Measurements from ENCODE around the gene STYXL2. TPM values are rescaled to one million over a fixed set of nuclear protein-coding genes. Genes with fewer than 3 reads are reported as not detected.

STYXL2 gene
- under 1 TPM; 0.51 to 0.58 (median 0.53) TPM for polyA plus RNA-seq (ENCODE audit: insufficient read length in 3 of 3)

DNA sequence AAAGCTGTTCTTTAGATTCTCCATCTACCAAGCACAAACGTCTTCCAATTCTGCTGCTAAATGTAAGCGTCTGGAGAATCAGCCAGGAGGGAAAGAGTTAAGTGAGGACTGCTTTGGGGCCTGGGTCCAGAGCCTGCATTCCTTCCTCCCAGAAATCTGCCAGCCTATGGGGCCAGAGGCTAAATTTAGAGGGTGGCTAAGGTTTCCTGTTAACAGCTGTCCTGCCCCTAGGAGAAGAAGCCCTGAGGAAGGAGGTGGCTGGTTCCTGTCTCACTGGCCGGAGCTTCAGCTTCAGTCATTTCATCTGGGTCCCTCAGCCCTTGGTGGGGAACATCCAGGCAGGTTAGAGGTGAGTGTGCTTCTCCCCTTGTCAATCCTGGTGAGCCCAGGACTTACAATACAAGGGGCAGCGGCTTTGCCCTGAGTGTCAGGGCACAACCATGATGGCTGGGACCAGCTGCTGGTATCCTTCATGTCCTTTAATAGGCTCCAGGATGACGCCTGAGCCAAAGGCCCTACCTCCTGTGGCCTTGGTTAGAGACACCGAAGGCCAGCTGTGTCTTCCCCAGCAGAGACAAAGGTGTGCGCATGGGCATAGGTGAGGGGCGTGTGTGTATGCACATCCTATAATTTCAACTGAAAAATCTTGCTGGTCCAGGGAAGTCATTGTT, at the start of gene STYXL2:
Gene STYXL2 (plus strand): TSS at position 230 of the 671 bp plus-strand sequence. CDS start 775 bp downstream, outside the sequence.
- DNase-seq (ENCODE audit: low read depth in 3 of 3, low spot score in 2 of 3) = no peak

DNA sequence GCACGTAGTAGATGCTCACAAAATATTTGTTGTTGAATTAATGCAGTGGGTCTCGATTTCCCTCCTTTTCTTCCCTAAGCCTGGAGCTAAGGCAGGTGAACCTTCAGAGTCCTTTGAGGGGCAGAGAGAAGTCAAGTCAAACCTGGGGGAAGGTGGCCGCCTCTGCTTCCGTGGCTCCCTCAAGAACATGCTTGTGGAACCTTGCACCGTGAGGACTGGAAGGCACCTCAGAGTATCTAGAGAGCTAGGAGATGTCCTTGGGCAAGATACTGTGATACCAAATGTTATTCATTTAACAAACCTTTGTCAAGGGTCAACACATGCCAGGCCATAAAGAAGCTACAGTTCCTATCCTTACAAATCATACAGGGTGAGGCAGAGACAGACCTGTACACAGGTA, 42.0 kb upstream of the STYXL2 start:
- DNase-seq (ENCODE audit: low read depth in 3 of 3, low spot score in 2 of 3) = no peak

DNA sequence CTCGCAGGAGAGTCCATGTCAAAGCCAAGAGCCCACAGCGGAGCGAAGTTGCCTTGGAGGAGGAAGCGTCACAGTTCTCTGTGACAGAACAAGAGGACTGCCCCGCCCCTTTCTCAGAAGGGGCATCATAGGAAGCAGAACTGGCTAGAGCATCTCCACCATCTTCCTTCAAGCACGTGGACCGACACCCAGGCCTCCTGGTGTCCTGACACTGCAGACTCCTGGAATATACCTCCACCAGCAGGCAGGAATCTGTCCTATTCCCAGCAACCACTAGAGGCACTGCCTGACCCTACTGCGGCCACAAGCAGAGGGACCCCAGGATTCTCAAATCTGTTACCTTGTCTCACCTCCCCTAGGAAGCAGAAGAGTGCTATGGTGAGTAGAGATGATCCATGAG, 41.5 kb upstream of the STYXL2 start:
- no peak for DNase-seq (ENCODE audit: low read depth in 3 of 3, low spot score in 2 of 3)

DNA sequence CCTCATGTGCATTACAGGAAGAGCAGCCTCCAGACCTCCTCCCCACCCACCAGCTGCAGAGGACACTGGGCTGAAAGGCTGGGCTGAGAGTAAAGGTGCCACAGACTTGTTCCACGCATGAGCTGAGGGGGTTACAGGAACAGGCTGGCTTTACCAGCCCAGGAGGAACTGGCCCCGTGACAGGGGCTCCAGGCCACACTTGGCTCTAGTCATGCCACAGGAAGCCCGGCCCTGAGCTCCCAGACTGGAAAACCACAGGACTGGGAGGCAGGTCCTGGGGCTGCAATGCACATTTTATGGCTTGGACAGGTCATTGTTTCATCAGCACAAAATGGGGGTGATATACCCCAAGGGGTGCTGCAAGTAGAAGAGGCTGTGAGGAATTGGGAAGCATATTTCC, 39.3 kb upstream of the STYXL2 start:
- DNase-seq (ENCODE audit: low read depth in 3 of 3, low spot score in 2 of 3) = no peak

DNA sequence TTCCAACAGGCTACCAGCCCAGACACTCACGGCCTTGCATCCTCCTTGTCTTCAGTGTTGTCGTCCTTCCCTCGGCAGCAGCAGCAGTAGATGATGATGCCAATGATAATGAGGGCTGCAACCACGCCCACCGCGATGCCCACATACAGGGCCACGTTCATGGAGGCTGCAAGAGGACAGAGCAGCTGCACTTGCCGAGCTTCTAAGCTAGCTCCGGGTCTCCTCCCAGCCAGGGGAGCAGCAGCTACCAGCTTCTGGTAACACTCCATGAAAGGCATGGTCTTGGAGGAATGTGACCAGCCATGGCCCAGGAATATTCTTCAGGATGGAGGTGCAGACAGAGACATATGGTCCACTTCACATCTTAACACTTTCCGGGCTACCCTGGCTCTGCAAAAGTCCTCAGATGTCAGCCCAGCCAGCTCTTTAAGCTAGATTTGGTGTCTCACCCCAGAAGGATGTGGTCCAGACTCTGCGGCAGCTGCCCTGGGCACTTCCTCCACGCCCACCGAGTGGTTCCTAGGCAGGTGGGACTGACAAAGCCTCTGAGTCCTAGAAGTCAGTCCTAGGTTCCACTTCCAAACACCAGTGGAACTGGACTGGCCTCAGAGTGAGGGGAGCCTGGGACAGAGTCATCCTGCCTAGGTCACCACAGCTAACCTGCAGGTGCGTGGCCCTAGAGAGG, 38.8 kb upstream of the STYXL2 start:
- no peak for DNase-seq (ENCODE audit: low read depth in 3 of 3, low spot score in 2 of 3)

DNA sequence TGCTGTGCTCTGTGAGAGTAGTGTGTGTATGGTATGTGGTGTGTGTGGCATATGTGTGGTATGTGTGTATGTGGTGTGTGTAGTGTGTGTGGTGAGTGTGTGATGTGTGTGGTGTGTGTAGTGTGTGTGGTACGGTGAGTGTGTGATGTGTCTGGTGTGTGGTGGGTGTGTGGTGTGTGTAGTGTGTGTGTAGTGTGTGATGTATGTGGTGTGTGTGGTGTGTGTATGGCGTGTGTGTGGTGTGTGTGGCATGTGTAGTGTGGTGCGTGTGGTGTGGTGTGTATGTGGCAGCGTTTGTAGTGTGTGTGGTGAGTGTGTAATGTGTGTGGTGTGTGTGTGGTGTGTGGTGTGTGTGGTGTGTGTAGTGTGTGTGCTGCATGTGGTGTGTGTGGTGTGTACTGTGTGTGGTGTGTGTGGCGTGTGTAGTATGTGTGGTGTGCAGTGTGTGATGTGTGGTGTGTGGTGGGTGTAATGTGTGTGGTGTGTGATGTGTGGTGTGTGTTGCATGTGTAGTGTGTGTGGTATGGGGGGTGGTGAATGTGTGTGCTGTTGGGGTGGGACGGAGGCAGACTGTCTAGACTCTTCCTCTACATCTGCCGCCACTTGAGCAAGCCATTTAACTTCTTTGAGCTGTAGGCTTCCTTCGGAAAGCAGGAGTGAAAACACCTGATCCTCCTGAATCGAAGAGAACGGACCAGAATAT, 37.2 kb upstream of the STYXL2 start:
- DNase-seq (ENCODE audit: low read depth in 3 of 3, low spot score in 2 of 3) = no peak

DNA sequence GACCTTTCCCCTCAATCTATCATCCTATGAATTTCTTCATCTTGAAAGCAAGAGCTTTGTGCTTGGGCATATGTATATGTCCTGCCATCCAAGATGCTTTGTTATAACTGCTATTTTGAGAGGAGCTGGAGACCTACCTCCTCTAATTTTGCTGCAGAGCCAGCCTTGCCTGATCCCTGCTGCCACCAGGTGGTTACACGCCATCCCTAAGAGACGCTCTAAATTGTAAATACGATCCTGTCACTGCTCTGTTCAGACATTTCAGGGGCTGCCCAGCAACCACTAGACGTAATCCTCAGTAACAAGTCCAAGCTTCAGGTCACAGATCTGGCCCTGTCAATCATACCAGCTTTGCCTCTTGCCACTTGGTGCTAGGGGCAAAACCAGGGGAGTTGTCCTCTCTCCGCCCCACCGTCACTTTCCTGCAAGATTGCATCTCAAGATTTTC, 36.6 kb upstream of the STYXL2 start:
- DNase-seq (ENCODE audit: low read depth in 3 of 3, low spot score in 2 of 3) = no peak

DNA sequence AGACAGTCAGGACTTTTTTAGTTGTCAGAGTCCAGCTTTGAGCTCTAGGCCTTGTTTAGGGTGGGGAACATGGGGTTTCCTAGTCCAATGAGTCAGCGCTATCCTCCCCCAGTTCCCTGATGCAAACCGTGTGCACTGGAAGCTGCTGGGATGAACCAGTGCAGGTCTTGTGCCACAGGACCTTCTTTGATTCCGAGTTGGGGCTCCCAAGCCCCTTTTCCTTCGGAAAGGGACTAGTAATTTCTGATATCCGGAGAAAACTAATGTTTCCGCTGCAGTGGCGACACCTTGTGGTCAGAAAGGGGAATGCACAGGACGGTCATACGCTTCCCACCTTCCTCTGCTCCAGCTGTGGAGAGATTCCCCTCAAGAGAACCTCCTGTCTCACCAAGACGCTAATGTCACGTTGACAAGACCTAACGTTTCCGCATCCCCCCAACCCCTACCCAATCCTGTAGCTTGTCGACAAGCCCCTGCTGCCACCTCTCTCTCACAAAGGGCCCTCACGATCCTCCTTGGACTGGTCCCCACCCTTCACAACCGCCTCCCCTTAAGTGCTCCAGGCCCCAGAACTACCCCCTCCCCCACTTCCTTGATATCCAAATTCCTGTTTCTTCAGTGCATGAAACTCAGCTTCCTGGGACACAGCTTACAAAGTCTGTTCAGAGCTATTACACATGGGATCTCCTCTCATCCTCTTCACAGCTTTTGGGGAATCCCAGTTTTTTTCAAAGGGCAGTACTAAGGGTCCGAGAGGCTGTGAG, 34.6 kb upstream of the STYXL2 start:
- DNase-seq (ENCODE audit: low read depth in 3 of 3, low spot score in 2 of 3) = no peak

DNA sequence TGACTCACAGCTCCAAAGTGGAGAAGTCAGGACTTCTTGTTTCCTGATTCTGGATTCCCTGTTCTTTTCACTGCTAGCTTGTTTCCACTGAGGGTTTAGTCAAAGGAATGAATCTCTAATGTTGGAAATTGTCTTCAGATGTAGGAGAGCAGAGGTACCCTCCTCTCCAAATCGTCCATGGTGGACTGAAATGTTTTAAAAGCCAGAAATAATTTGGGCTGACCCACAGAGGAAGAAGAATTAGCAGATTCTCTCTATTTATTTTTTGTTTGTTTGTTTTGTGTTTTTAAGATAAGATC, 34.1 kb upstream of the STYXL2 start:
- no peak for DNase-seq (ENCODE audit: low read depth in 3 of 3, low spot score in 2 of 3)

DNA sequence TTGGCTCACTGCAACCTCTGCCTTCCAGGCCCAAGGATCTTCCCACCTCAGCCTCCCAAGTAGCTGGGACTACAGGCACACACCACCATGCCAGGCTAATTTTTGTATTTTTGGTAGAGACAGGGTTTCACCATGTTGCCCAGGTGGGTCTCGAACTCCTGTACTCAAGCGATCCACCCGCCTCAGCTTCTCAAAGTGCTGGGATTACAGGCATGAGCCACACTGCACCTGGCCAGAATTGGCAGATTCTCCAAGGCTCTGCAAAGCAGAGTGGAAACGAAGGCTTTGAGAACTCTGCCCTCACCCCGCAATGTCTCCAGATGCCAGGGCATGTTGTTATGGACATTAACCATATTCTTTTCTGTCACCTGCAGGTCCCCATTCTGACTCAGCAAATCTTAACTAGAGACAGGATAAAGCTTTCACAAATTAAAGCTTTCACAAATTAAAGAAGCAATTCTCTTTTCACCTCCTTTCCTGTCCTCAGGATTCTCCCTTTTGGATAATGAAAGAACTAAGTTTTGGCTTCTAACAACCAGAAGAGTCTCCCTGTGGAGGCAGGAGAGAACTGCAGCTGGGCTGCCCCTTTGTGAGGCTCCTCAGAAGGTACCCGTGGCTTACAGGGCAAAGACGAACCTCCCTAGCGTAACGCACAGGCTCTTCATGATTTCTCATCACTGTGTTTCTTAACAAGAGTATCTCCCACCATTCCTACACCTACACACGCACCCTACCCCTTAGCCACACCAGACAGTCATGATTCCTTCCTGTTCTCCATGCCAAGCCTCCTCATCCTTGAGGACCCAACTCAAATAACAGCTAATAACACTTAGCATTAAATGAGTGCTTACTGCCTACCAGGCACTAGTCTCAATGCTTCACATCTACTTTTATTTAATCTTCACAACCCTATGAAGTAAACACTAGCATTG, 33.5 kb upstream of the STYXL2 start:
- DNase-seq (ENCODE audit: low read depth in 3 of 3, low spot score in 2 of 3) = no peak

DNA sequence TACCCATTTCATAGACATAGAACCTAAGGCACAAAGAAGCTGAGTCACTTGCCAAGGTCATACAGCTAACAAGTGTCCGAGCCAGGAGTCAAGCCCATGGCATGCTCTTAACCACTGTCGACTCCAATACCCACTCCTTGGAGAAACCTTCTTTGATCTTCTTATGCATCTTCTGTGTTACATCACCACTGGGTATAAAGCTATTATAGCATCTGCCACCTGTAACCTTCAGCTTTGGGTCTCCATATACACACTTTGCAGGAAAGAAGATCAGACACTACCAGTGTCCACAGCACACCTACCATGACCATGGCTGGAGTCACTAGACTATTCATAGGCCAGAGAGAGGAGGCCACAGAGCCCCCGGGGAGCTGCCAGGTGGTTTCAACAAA, 32.8 kb upstream of the STYXL2 start:
- no peak for DNase-seq (ENCODE audit: low read depth in 3 of 3, low spot score in 2 of 3)

DNA sequence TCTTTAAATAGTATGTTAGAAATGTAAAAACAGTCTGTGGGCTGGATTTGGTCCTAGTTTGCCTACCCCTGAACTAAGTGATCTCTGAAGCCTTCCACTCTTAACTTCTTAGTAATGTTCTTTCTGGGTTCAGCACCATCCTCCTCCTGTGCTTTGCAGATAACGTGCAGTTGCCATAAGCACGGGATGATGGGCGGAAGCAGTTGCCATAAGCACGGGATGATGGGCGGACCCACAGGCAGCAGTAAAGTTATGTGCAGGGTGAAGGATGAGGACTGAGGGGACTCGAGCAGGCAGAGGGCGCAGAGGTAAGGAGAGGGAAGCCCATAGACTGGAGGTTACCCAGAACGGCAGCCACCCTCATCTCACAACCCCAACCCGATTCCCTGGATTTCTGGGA, 29.3 kb upstream of the STYXL2 start:
- DNase-seq (ENCODE audit: low read depth in 3 of 3, low spot score in 2 of 3) = no peak

DNA sequence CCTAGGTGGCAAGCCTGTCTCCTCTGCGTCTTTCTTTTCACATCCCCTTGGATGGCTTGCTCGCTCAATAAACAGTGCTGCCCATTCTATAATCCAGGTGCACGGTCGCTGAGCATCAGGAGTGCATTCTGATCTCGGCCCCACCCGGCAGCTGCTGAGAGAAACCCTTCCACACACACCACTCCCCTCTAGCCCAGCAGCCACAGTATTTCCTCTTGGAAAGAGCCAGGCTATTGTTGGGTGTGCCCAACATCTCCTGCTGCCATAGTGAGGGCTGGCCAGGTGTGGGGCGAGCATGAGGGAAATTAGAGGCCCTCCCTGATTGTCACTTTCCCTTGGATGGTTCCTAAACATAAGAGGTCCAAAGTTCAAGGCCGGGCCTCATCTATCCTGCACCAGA, 28.4 kb upstream of the STYXL2 start:
- no peak for DNase-seq (ENCODE audit: low read depth in 3 of 3, low spot score in 2 of 3)

DNA sequence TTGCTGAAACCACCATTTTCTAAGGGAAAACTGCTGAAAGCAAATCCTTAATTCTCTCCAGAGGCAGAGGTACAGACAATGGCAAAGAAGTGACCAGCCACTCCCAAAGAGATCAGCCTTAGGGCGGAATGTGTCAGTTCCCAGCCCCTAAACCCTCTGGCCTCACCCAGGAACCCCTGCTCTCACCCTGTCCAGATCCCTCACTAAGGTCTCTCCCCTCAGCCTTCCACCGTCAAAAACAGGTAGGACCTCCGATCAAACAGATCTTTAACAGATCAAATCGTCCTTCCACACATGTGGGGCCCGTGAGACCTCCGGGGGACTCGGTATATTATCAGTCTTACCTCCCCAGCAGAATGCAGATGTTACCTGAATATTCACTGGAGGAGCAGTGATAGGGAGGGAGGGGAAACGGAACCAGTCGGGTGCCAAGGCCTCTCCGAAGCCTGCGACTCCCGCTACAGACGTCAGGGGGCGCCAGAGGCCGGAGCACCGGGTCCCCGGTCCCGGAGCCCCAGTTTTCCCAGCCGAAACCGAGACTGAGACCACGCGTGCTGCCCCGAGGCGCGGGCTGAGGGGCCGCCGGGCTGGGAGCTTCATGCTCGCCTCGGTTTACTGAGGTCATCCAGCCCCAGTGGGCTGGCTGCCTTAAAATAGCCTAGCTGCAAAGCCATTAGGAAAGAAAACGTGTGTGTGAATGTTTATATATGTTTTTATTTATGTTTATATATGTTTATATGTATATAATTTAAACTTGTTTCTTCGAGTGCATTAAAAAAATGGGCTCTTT, 27.3 kb upstream of the STYXL2 start:
- no peak for DNase-seq (ENCODE audit: low read depth in 3 of 3, low spot score in 2 of 3)

DNA sequence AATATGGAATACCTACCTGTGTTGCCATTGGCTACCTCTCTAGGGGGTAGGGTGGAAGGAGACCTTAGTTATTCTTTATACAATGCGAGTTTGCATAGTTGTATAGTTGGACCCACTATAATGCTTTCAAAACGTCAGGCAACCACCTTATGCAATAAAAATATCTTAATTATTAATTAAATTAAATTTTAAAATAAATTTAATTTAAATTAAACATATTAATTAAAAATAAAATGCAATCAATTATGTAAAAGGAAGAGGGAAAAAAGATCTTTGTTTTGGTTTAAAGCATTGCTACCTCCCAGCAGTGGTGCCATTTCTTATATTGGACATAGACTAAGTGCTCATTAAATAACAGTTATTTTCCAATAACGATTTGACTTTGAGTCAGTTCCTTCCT, 26.0 kb upstream of the STYXL2 start:
- DNase-seq (ENCODE audit: low read depth in 3 of 3, low spot score in 2 of 3) = no peak

DNA sequence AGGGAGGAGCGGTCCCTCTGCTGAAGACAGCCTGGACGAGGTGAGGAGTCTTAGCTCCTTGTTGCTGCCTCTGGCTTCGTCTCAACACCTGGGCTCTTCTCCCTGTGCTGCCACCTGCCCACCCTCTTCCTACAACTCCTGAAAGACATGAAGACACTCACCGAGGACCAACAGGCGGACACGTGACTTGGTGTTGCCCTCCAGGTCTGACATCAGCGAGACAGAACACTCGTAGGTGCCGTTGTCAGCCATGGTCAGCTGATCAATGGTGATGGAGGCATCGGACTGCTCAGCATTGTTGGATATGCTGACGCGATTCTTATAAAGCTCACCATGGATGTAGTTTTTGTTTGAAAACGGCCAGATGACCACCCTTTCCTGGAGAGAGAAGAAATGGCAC, 25.1 kb upstream of the STYXL2 start:
- no peak for DNase-seq (ENCODE audit: low read depth in 3 of 3, low spot score in 2 of 3)

DNA sequence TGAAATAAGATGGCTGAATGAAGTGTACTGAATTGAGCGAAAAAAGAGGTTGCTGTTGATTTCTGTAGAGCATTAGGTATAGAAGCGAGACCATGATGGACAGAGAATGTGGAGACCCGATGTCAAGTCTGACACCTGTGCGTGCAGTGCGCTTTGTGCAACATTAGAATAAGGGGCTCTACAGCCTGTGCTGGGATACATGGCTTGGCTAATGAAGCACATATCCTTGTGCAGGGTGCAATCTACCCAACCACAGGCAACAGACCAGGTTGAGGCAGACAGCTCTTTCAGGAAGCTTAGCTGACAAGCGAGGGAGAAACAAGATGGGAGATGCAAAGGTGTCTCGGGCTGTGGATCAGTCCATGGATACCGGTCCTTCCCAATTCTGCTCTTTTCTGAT, 22.6 kb upstream of the STYXL2 start:
- no peak for DNase-seq (ENCODE audit: low read depth in 3 of 3, low spot score in 2 of 3)

DNA sequence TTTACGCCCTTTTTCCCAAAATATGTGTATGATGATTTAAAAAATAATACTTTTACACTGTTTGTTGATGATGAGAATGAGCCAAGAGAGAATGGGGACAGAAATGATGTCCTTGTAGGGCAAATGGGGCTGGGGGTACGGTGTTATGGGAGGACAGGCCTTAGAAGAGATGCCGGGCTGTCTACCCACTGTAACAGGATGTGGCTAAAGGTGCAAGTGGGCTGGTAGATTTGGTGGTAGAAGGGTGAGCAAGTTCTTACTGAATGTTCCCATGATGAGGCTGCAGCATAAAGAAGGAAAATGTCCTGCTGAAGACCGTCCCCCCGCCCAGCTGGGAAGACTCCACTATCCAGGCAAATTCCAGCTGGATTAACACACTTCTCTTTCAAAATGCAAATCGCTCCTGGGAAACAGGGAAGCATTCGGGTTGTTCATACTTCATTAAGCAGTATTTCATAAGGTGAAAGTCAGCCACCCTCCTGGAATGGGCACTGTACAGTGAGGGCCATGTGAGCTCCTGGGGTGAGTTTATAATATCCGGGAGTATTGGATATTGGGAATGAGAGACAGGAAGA, 17.7 kb upstream of the STYXL2 start:
- DNase-seq (ENCODE audit: low read depth in 3 of 3, low spot score in 2 of 3) = no peak
